IMR-90 (cell line): Measurements from ENCODE around the gene SYS1. TPM values are rescaled to one million over a fixed set of nuclear protein-coding genes. Genes with fewer than 3 reads are reported as not detected.

ENCODE experiments used
- ATAC-seq: fragments of 200-7000 bp; cut with Tn5 transposase; 2 replicates; pipeline ENCODE4 v1.9.1; 2020; ENCODE audit warnings: low read depth, mild to moderate bottlenecking, moderate library complexity
- BruUV-seq: library from RNA; stranded (reverse); fragments of 400-500 nt; replicated peaks from 2 replicates; lab custom pipeline; 2021; lab: Mats Ljungman, UMichigan
- CTCF ChIA-PET: fragments of 300-600 bp; formaldehyde crosslinking; extraction: SDS; loops from one replicate; lab custom pipeline; 2021; ENCODE audit warnings: antibody characterized with exemption; lab: Yijun Ruan, JAX
- POLR2A ChIA-PET: fragments of 300-600 bp; sonication (Branson Sonifier 250); formaldehyde crosslinking; loops from one replicate; lab custom pipeline; 2022; ENCODE audit warnings: antibody characterized with exemption; ENCODE audit not compliant: unreplicated experiment; lab: Charles Lee
- DNase-seq: peaks from one replicate; pipeline ENCODE4 v3.0.0; 2013
- H2AFZ ChIP-seq: replicated peaks from 2 replicates; pipeline ENCODE3; 2013; ENCODE audit warnings: low read length, mild to moderate bottlenecking; ENCODE audit not compliant: poor library complexity
- H2AK5ac ChIP-seq: 2 replicates; pipeline ENCODE4 v1.6.1; 2013; ENCODE audit warnings: low read depth, low read length, inconsistent platforms
- H2AK9ac ChIP-seq: replicated peaks from 2 replicates; pipeline ENCODE3; 2013; ENCODE audit warnings: mild to moderate bottlenecking, low read depth, low read length, moderate library complexity; ENCODE audit not compliant: poor library complexity
- H2BK120ac ChIP-seq: 2 replicates; pipeline ENCODE4 v1.6.1; 2013; ENCODE audit warnings: low read depth, low read length, inconsistent platforms
- H2BK15ac ChIP-seq: 3 replicates; pipeline ENCODE4 v1.6.1; 2013; ENCODE audit warnings: low read depth, low read length, inconsistent platforms
- H2BK20ac ChIP-seq: 2 replicates; pipeline ENCODE4 v1.6.1; 2013; ENCODE audit warnings: low read depth, mild to moderate bottlenecking, inconsistent platforms, low read length, moderate library complexity
- H2BK5ac ChIP-seq: 2 replicates; pipeline ENCODE4 v1.6.1; 2013; ENCODE audit warnings: mild to moderate bottlenecking, low read depth, low read length, inconsistent platforms; ENCODE audit not compliant: poor library complexity, severe bottlenecking
- H3K14ac ChIP-seq: replicated peaks from 2 replicates; pipeline ENCODE4 v1.6.1; 2013; ENCODE audit warnings: low read depth, low read length, inconsistent platforms
- H3K18ac ChIP-seq: 2 replicates; pipeline ENCODE4 v1.6.1; 2013; ENCODE audit warnings: low read depth, low read length, control low read depth
- H3K23ac ChIP-seq: 2 replicates; pipeline ENCODE4 v1.6.1; 2013; ENCODE audit warnings: low read depth, low read length, inconsistent platforms
- H3K27ac ChIP-seq: 2 replicates; pipeline ENCODE4 v1.5.1; 2013; ENCODE audit warnings: mild to moderate bottlenecking, control low read depth, low read length; ENCODE audit not compliant: insufficient read depth
- H3K27me3 ChIP-seq: 2 replicates; pipeline ENCODE4 v1.6.1; 2013; ENCODE audit warnings: low read length; ENCODE audit not compliant: control insufficient read depth, insufficient read depth
- H3K36me3 ChIP-seq: 2 replicates; pipeline ENCODE4 v1.6.1; 2013; ENCODE audit warnings: low read length, mixed read lengths; ENCODE audit not compliant: control insufficient read depth, insufficient read depth
- H3K4ac ChIP-seq: 2 replicates; pipeline ENCODE4 v1.6.1; 2013; ENCODE audit warnings: low read depth, low read length, inconsistent platforms
- H3K4me1 ChIP-seq: 2 replicates; pipeline ENCODE4 v1.6.1; 2013; ENCODE audit warnings: low read length, mixed read lengths; ENCODE audit not compliant: control insufficient read depth, insufficient read depth
- H3K4me2 ChIP-seq: 2 replicates; pipeline ENCODE4 v1.6.1; 2013; ENCODE audit warnings: low read depth, mild to moderate bottlenecking, control low read depth, low read length, moderate library complexity
- H3K4me3 ChIP-seq: 2 replicates; pipeline ENCODE4 v1.5.1; 2013; ENCODE audit warnings: low read depth, mild to moderate bottlenecking, control low read depth, low read length, moderate library complexity; ENCODE audit not compliant: insufficient read depth
- H3K56ac ChIP-seq: 2 replicates; pipeline ENCODE4 v1.6.1; 2013; ENCODE audit warnings: low read length, inconsistent platforms; ENCODE audit not compliant: insufficient read depth; ENCODE audit errors: extremely low read depth
- H3K79me1 ChIP-seq, 2 experiments: 2 replicates each; pipeline ENCODE4 v1.6.1; 2013; ENCODE audit warnings: low read length in 2 of 2, inconsistent platforms in 1 of 2, low read depth in 1 of 2
- H3K9ac ChIP-seq: 2 replicates; pipeline ENCODE4 v1.6.1; 2013; ENCODE audit warnings: low read depth, low read length, control low read depth
- H3K9me1 ChIP-seq: 2 replicates; pipeline ENCODE4 v1.6.1; 2013; ENCODE audit warnings: low read length, inconsistent platforms; ENCODE audit not compliant: insufficient read depth
- H3K9me3 ChIP-seq: 2 replicates; pipeline ENCODE4 v1.6.1; 2013; ENCODE audit warnings: low read length; ENCODE audit not compliant: control insufficient read depth, insufficient read depth
- H4K20me1 ChIP-seq: 2 replicates; pipeline ENCODE4 v1.6.1; 2013; ENCODE audit warnings: low read length, inconsistent platforms; ENCODE audit not compliant: insufficient read depth
- H4K5ac ChIP-seq: 2 replicates; pipeline ENCODE4 v1.6.1; 2013; ENCODE audit warnings: mild to moderate bottlenecking, low read depth, low read length, control low read depth
- H4K8ac ChIP-seq, 2 experiments: 2 replicates each; pipeline ENCODE4 v1.6.1; 2013; ENCODE audit warnings: low read depth in 2 of 2, low read length in 2 of 2, control low read depth in 1 of 2, inconsistent platforms in 1 of 2
- H4K91ac ChIP-seq: 2 replicates; pipeline ENCODE4 v1.6.1; 2013; ENCODE audit warnings: low read depth, low read length, inconsistent platforms; ENCODE audit not compliant: insufficient read depth
- CEBPB ChIP-seq: IDR thresholded peaks from 2 replicates; pipeline ENCODE4 v1.6.1; 2012; ENCODE audit warnings: low read depth, low read length, improper control_type of control experiment
- CHD1 ChIP-seq: IDR thresholded peaks from 2 replicates; pipeline ENCODE4 v1.6.1; 2012; ENCODE audit warnings: low read depth, low read length, improper control_type of control experiment
- MAZ ChIP-seq: IDR thresholded peaks from 2 replicates; pipeline ENCODE4 v1.6.1; 2012; ENCODE audit warnings: low read depth, mild to moderate bottlenecking, low read length, improper control_type of control experiment, moderate library complexity, borderline replicate concordance
- POLR2A ChIP-seq: IDR thresholded peaks from 2 replicates; pipeline ENCODE4 v1.6.1; 2012; ENCODE audit warnings: mild to moderate bottlenecking, low read depth, low read length
- SMC3 ChIP-seq: fragments of 150-350 bp; IDR thresholded peaks from 2 replicates; pipeline ENCODE4 v1.6.1; 2016; ENCODE audit warnings: low read depth, mild to moderate bottlenecking, antibody characterized with exemption, low read length, moderate library complexity
- USF2 ChIP-seq: fragments of 150-350 bp; IDR thresholded peaks from 2 replicates; pipeline ENCODE4 v1.6.1; 2017; ENCODE audit warnings: mild to moderate bottlenecking, antibody characterized with exemption, low read length, low read depth
- dilution Hi-C: fragments of 300-500 bp; cut with HindIII; formaldehyde crosslinking; loops from one replicate; pipeline ENCODE4 v1.14.3; 2018; ENCODE audit warnings: low sequenced_read_pairs; ENCODE audit not compliant: unreplicated experiment
- in situ Hi-C: fragments of 300-500 bp; cut with MboI; formaldehyde crosslinking; loops from 3 replicates; pipeline ENCODE4 v1.14.3; 2019; ENCODE audit warnings: low sequenced_read_pairs, inconsistent platforms, mixed read lengths
- intact Hi-C: fragments of 100-400 bp; cut with micrococcal nuclease; formaldehyde crosslinking; loops from 2 replicates; pipeline ENCODE4 v1.10.0; 2022
- polyA plus RNA-seq, 3 experiments: library from polyadenylated mRNA; depleted of rRNA; stranded (reverse); fragments of >200 nt; gene quantifications; 2 replicates each; pipeline ENCODE4 v1.2.3, GENCODE V29; 2012; ENCODE audit warnings: low replicate concordance in 1 of 3
- total RNA-seq: library from RNA; depleted of rRNA; stranded (reverse); fragments of >200 nt; gene quantifications from 2 replicates; pipeline ENCODE4 v1.2.3, GENCODE V29; 2012

The SYS1 gene
- total and polyA plus RNA-seq, 2 of the 4 experiments (the other 2 are of a cell fraction) = 12.9 to 24.6 TPM

GRCh38 chr20:45323731-45324130, 39.2 kb upstream of the SYS1 start:
- POLR2A ChIA-PET = no interaction called here

More at GRCh38 chr20:45323731-45324130, 39.2 kb upstream of the SYS1 start:
- no peak overlapping the region for H3K4ac ChIP-seq
- H2AFZ ChIP-seq = no peak overlapping the region
- in situ Hi-C loops (loop anchor here (5.0 kb wide), 1 partner anchor 114 kb away; no protein-coding TSS in a partner anchor), dilution Hi-C loops (no loop called here), intact Hi-C loops (no loop called here)
- peaks cover 37% of the 10 kb centered on the region for H3K36me3 ChIP-seq
- no TSS peak for BruUV-seq
- no peak overlapping the region for H2BK20ac ChIP-seq
- no peak overlapping the region for H3K14ac ChIP-seq
- H2AK9ac ChIP-seq = no peak overlapping the region
- H2BK15ac ChIP-seq = no peak overlapping the region
- TF ChIP-seq CHD1 (no peak), CEBPB (no peak), SMC3 (no peak), MAZ (no peak), POLR2A (no peak), USF2 (no peak)
- H2BK5ac ChIP-seq = no peak overlapping the region
- DNase-seq (peak; percentile 63), ATAC-seq (peak; percentile 44)
- H3K23ac ChIP-seq = no peak overlapping the region
- H4K8ac ChIP-seq = no peak overlapping the region
- no peak overlapping the region for H3K18ac ChIP-seq
- H3K9ac ChIP-seq = no peak overlapping the region
- H3K27ac ChIP-seq = no peak overlapping the region
- H4K91ac ChIP-seq = no peak overlapping the region
- peaks cover 26% of the 10 kb centered on the region for H4K20me1 ChIP-seq
- H3K27me3 ChIP-seq = no peaks in the 10 kb centered on the region
- no peak overlapping the region for H3K4me3 ChIP-seq
- H2BK120ac ChIP-seq = no peak overlapping the region
- no peak overlapping the region for H3K56ac ChIP-seq
- H3K4me2 ChIP-seq = no peak overlapping the region
- CTCF ChIA-PET = interaction anchor here (0.8 to 1.9 kb wide), 3 partner anchors 12 to 447 kb away, joined by 3 to 15 read pairs (median 5); no protein-coding TSS in a partner anchor
- no peak overlapping the region for H4K5ac ChIP-seq
- 0 out of 2 replicates have a peak, but pooled peaks cover under 1% of the 10 kb centered on the region for H3K4me1 ChIP-seq
- peaks cover 2% of the 10 kb centered on the region; the same call in 1 of the 2 replicates for H3K9me1 ChIP-seq
- no peaks in the 10 kb centered on the region for H3K9me3 ChIP-seq
- H2AK5ac ChIP-seq = no peak overlapping the region
- peaks cover 23 to 27% of the 10 kb centered on the region in 2 experiments for H3K79me1 ChIP-seq
